Upper lobe of left lung (tissue), 6 donors: ENCODE data around the gene CPSF6. TPM values are rescaled to one million over a fixed set of nuclear protein-coding genes. Genes with fewer than 3 reads are reported as not detected.
A peak's percentile ranks its signal among the peaks of the same experiment; 100 is the strongest.

Experiments
- ATAC-seq, 2 donors: fragments of 200-7000 bp; cut with Tn5 transposase; one replicate each; pipeline ENCODE4 v1.9.1; 2022; ENCODE audit warnings: mild to moderate bottlenecking in 2 of 2, moderate library complexity in 2 of 2; ENCODE audit not compliant: low FRiP score in 2 of 2
- DNase-seq, 2 donors: peaks; one replicate each; pipeline ENCODE4 v3.0.0-alpha.2; 2019 to 2020
- H3K27ac ChIP-seq, 4 donors: fragments of 200-600 bp; sonication (generic); one replicate each; pipeline ENCODE4 v1.5.1; 2016 to 2019
- H3K27me3 ChIP-seq, 4 donors: fragments of 200-600 bp; sonication (generic); one replicate each; pipeline ENCODE4 v1.5.1; 2017 to 2019
- H3K36me3 ChIP-seq, 4 donors: fragments of 200-600 bp; sonication (generic); one replicate each; pipeline ENCODE4 v1.5.1; 2016 to 2019
- H3K4me1 ChIP-seq, 4 donors: fragments of 200-600 bp; sonication (generic); one replicate each; pipeline ENCODE4 v1.5.1; 2018 to 2019
- H3K4me3 ChIP-seq, 4 donors: fragments of 200-600 bp; sonication (generic); one replicate each; pipeline ENCODE4 v1.5.1; 2017 to 2019; ENCODE audit warnings: mild to moderate bottlenecking in 2 of 4, moderate library complexity in 1 of 4
- H3K9me3 ChIP-seq, 4 donors: fragments of 200-600 bp; sonication (generic); one replicate each; pipeline ENCODE4 v1.5.1; 2018 to 2019
- CTCF ChIP-seq, 6 experiments: fragments of 450-650 bp in 4 of 6; fragments of 200-600 bp in 2 of 6; sonication (generic) in 2 of 6; IDR thresholded peaks; one replicate each; pipeline ENCODE4 v1.5.1; 2016 to 2019; ENCODE audit warnings: antibody characterized with exemption in 6 of 6
- EP300 ChIP-seq, 4 donors: sonication (generic); formaldehyde crosslinking; IDR thresholded peaks; one replicate each; pipeline ENCODE4 v1.5.1; 2017; ENCODE audit warnings: antibody characterized with exemption in 4 of 4, control low read depth in 2 of 4
- POLR2A ChIP-seq, 4 donors: fragments of 450-650 bp; IDR thresholded peaks; one replicate each; pipeline ENCODE4 v1.5.1; 2016 to 2017; ENCODE audit warnings: antibody characterized with exemption in 4 of 4, mild to moderate bottlenecking in 2 of 4
- POLR2AphosphoS5 ChIP-seq, 2 donors: sonication (generic); formaldehyde crosslinking; IDR thresholded peaks; one replicate each; pipeline ENCODE4 v1.5.1; 2017; ENCODE audit warnings: antibody characterized with exemption in 2 of 2
- WGBS, 2 donors: methylation state at CpG; one replicate each; pipeline ENCODE4 v1.1.5; 2017 to 2018; 5-methylcytosine and 5-hydroxymethylcytosine counted together
- total RNA-seq, 6 donors: library from RNA; depleted of rRNA in 4 of 6; stranded (reverse); fragments of >200 nt in 4 of 6; gene quantifications; one replicate each; pipeline versions ENCODE4 v1.1.0 to v1.2.1, GENCODE V29; 2016 to 2021
- donor health status: DM: no; HTN: no; CAD: no; lungs with moderate emphysema.
- donor health status: DM: no; HTN: yes; CAD: no; lungs with severe emphysema.

Gene CPSF6
- total RNA-seq, 6 donors from 2014 or later: 22.9 to 57.1 (median 48.2) TPM

- Histone ChIP-seq H3K4me3 (no peak overlapping the region), H3K27ac (no peak overlapping the region), H3K4me1 (peaks cover 53 to 75% (median 60%) of the 10 kb centered on the region in 4 donors), H3K9me3 (no peaks in the 10 kb centered on the region), H3K36me3 (no peaks in the 10 kb centered on the region), H3K27me3 (no peaks in the 10 kb centered on the region)
- no peak for TF ChIP-seq POLR2AphosphoS5 (IDR thresholded peaks at IDR 0.05)
- no peak for TF ChIP-seq EP300 (IDR thresholded peaks at IDR 0.05)
- no peak for TF ChIP-seq POLR2A (IDR thresholded peaks at IDR 0.05)
- no peak for TF ChIP-seq CTCF (IDR thresholded peaks at IDR 0.05)
- WGBS, 2 donors: 55 to 56% methylated on average over 7 of the region's 7 CpGs
- no peak for ATAC-seq
- DNase-seq: no peak
These were observed 4.0 kb downstream of the CPSF6 start for GRCh38 chr12:69243099-69244084.

- Histone ChIP-seq H3K4me1 (peaks cover 35 to 58% (median 50%) of the 10 kb centered on the region in 4 donors), H3K9me3 (no peaks in the 10 kb centered on the region), H3K4me3 (no peak overlapping the region), H3K36me3 (no peaks in the 10 kb centered on the region), H3K27ac (no peak overlapping the region), H3K27me3 (no peaks in the 10 kb centered on the region)
- 78 to 83% methylated on average over 3 of the region's 3 CpGs for WGBS, 2 donors
- ATAC-seq: no peak
- TF ChIP-seq EP300 (IDR thresholded peaks at IDR 0.05) (no peak), CTCF (IDR thresholded peaks at IDR 0.05) (no peak), POLR2A (IDR thresholded peaks at IDR 0.05) (no peak), POLR2AphosphoS5 (IDR thresholded peaks at IDR 0.05) (no peak)
- no peak for DNase-seq
These were observed 8.1 kb downstream of the CPSF6 start for GRCh38 chr12:69247268-69248018.

GRCh38 chr12:69252033-69252432, 12.7 kb downstream of the CPSF6 start:
- peaks cover 17 to 35% (median 21%) of the 10 kb centered on the region in 4 donors for H3K4me1 ChIP-seq
- ATAC-seq (peak in 1 of 2 donors; percentile 75), DNase-seq (no peak)
- no peaks in the 10 kb centered on the region for H3K27me3 ChIP-seq
- H3K27ac ChIP-seq: peak overlapping the region in 1 of 4 donors; percentile 6
- H3K9me3 ChIP-seq: no peaks in the 10 kb centered on the region
- peaks cover 3 to 24% (median 6%) of the 10 kb centered on the region in 4 donors for H3K36me3 ChIP-seq
- no peak overlapping the region for H3K4me3 ChIP-seq
- 8 to 21% methylated on average over 1 of the region's 1 CpG for WGBS, 2 donors
- TF ChIP-seq EP300 (IDR thresholded peaks at IDR 0.05) (no peak), CTCF (IDR thresholded peaks at IDR 0.05) (no peak), POLR2A (IDR thresholded peaks at IDR 0.05) (no peak), POLR2AphosphoS5 (IDR thresholded peaks at IDR 0.05) (no peak)

- H3K4me3 ChIP-seq: no peak overlapping the region
- H3K9me3 ChIP-seq: no peaks in the 10 kb centered on the region
- H3K27ac ChIP-seq: peak overlapping the region in 1 of 4 donors; percentile 11
- peaks cover 12 to 44% (median 22%) of the 10 kb centered on the region in 4 donors for H3K36me3 ChIP-seq
- H3K27me3 ChIP-seq: no peaks in the 10 kb centered on the region
- ATAC-seq (peak in 1 of 2 donors; percentile 78), DNase-seq (no peak)
- peaks cover 10 to 24% (median 18%) of the 10 kb centered on the region in 4 donors for H3K4me1 ChIP-seq
- TF ChIP-seq EP300 (IDR thresholded peaks at IDR 0.05) (no peak), POLR2A (IDR thresholded peaks at IDR 0.05) (no peak), CTCF (IDR thresholded peaks at IDR 0.05) (peak; percentile 21 to 64 (median 54))
These were observed 14.7 kb downstream of the CPSF6 start for GRCh38 chr12:69254046-69254445.
